Measurements from ENCODE around the gene KAT7. TPM values are rescaled to one million over a fixed set of nuclear protein-coding genes. Genes with fewer than 3 reads are reported as not detected.
A peak's percentile ranks its signal among the peaks of the same experiment; 100 is the strongest.

KAT7 gene
- total RNA-seq (2013): 37.6 TPM
- polyA plus RNA-seq (10 to 100 TPM; 17.5 to 28.1 (median 18.1) TPM), polyA minus RNA-seq (34.9 and 44.4 TPM in 2 replicates), total RNA-seq (30.7 to 96.0 (median 70.4) reads per million in 11 experiments)

DNA sequence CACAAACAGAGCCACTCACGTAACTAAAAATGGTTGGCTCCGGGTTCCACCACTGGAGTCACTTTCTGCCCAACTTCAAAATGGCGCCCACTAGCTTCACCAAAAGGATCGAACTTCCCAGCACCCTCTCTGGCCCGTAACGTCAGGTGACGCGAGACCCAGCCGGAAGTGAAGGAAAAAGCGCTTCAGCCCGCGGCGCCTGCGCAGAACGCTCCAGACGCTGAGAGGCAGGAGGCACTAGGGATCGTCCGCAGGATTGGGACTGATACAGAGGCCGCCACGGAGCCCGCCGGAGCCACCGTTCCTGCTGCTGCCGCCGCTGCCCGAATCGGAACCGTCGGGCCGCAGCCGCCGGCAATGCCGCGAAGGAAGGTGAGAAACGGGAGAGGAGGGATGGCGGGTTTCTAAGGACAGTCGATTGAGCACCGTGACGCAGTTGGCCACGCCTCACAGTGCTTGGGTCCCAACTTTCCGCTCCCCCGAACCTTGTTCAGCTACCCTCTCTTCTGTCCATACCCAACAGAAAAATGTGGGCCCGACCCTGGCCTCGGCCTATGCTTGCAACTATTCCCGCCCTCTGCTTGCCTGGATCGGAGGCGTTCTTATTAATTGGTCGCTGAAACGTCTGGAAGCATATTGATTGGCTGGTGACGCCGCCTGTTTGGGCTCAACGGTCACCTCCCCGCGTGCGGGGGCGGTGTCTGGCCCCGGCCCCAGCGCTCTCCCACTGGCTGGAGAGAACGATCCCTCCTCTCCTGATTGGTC lies at the start of gene KAT7:
KAT7 (plus strand) TSS at position 204 of the 765 bp plus-strand sequence; CDS start at position 358, 154 bp downstream.
- Histone ChIP-seq H4K20me1 (ENCODE audit: insufficient read depth, low read length) (peaks cover 46% of the 10 kb centered on the region), H3K36me3 (replicated peaks in 1 of 2; ENCODE audit: control insufficient read depth in 1 of 2, insufficient read depth in 2 of 2, low read length in 2 of 2) (peaks cover 21 to 37% of the 10 kb centered on the region in 2 donors), H3K4me1 (ENCODE audit: control insufficient read depth in 1 of 2, insufficient read depth in 2 of 2, low read length in 2 of 2) (peaks cover 21 to 27% of the 10 kb centered on the region in 2 donors), H3K9ac (ENCODE audit: insufficient read depth, low read length, poor library complexity, severe bottlenecking) (peak within 1 kb of the TSS; percentile 96), H3K27me3 (ENCODE audit: control insufficient read depth in 2 of 2, insufficient read depth in 2 of 2, low read length in 2 of 2) (no peaks in the 10 kb centered on the region), H3K4me3 (replicated peaks in 1 of 3; ENCODE audit: low read depth in 2 of 3, low read length in 3 of 3) (peak within 1 kb of the TSS; percentile 68 to 97 (median 96)), H3K27ac (ENCODE audit: low read depth in 1 of 2, low read length in 2 of 2) (peak within 1 kb of the TSS; percentile 87 to 99), H3K9me3 (replicated peaks in 1 of 2; ENCODE audit: control insufficient read depth in 1 of 2, insufficient read depth in 1 of 2, low read length in 2 of 2) (no peaks in the 10 kb centered on the region), H2AFZ (ENCODE audit: insufficient read depth, low read depth, low read length, poor library complexity, severe bottlenecking) (peak within 1 kb of the TSS; percentile 99), H3K4me2 (replicated peaks; ENCODE audit: extremely low read depth, low read length, poor library complexity, severe bottlenecking) (peak within 1 kb of the TSS; percentile 88), H3K79me2 (ENCODE audit: insufficient read depth, low read length) (peaks cover 52% of the 10 kb centered on the region)
- H3K27me3 Mint-ChIP-seq (ENCODE audit: low read depth in 3 of 3): peaks cover 0 to 1% (median 0%) of the 10 kb centered on the region in 3 donors
- peak within 1 kb of the TSS; percentile 96 to 99 (median 99) for H3K27ac Mint-ChIP-seq
- peaks cover 0 to 3% (median 0%) of the 10 kb centered on the region in 7 donors for H3K9me3 Mint-ChIP-seq
- H3K4me3 Mint-ChIP-seq: peak within 1 kb of the TSS; percentile 92 to 96
- peaks cover 28 to 38% of the 10 kb centered on the region in 2 donors for H3K36me3 Mint-ChIP-seq
- TF ChIP-seq, protein P1, sequence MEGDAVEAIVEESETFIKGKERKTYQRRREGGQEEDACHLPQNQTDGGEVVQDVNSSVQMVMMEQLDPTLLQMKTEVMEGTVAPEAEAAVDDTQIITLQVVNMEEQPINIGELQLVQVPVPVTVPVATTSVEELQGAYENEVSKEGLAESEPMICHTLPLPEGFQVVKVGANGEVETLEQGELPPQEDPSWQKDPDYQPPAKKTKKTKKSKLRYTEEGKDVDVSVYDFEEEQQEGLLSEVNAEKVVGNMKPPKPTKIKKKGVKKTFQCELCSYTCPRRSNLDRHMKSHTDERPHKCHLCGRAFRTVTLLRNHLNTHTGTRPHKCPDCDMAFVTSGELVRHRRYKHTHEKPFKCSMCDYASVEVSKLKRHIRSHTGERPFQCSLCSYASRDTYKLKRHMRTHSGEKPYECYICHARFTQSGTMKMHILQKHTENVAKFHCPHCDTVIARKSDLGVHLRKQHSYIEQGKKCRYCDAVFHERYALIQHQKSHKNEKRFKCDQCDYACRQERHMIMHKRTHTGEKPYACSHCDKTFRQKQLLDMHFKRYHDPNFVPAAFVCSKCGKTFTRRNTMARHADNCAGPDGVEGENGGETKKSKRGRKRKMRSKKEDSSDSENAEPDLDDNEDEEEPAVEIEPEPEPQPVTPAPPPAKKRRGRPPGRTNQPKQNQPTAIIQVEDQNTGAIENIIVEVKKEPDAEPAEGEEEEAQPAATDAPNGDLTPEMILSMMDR (IDR thresholded peaks at IDR 0.05): no peak
- peak; percentile 99 to 100 (median 99) for DNase-seq
- under 1% methylated on average over 55 of the region's 59 CpGs for WGBS (ENCODE audit: insufficient coverage)
- H3K4me1 Mint-ChIP-seq: peaks cover 29% of the 10 kb centered on the region
- intact Hi-C loops (cut with micrococcal nuclease): loop anchor here (2.0 to 5.0 kb wide), 3 partner anchors 80 to 371 kb away; no protein-coding TSS in a partner anchor

DNA sequence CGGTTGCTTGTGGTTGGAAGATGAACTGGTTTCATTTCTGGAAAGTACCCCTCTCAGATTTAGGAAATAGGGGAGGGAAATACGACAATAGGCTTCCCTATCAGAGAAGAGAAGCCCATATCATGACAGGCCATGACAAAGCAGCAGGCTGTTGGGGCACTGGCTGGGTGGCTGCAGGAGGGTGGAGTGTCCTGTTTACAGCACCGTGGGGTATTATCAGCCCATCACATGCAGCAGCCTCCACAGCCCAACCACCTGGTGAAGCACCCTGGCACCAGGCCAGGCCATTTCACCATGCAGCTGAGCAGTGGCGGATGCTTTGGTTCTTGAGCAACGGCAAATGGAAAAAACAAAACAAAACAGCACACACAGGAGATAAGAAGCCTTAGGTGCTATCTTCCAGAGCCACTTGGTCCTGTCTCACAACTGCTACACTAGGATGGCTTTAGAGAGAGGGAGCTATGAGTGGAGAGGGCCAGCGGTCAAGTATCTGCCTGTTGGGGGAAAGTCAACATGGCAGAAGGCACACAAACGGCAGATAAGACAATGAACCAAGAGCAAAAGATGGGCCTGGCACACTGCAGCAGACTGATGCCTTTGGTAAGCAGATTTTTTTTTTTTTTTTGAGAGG lies 48.7 kb upstream of the KAT7 start:
- 0% methylated on average over 3 of the region's 7 CpGs for WGBS (ENCODE audit: insufficient coverage)
- Histone ChIP-seq H4K20me1 (ENCODE audit: insufficient read depth, low read length) (no peaks in the 10 kb centered on the region), H3K27ac (ENCODE audit: low read depth in 1 of 2, low read length in 2 of 2) (peak overlapping the region; percentile 94 to 98), H3K9me3 (replicated peaks in 1 of 2; ENCODE audit: control insufficient read depth in 1 of 2, insufficient read depth in 1 of 2, low read length in 2 of 2) (no peaks in the 10 kb centered on the region), H3K4me3 (replicated peaks in 1 of 3; ENCODE audit: low read depth in 2 of 3, low read length in 3 of 3) (peak overlapping the region; percentile 29 to 60 (median 38)), H3K36me3 (replicated peaks in 1 of 2; ENCODE audit: control insufficient read depth in 1 of 2, insufficient read depth in 2 of 2, low read length in 2 of 2) (no peaks in the 10 kb centered on the region), H3K27me3 (ENCODE audit: control insufficient read depth in 2 of 2, insufficient read depth in 2 of 2, low read length in 2 of 2) (no peaks in the 10 kb centered on the region), H3K79me2 (ENCODE audit: insufficient read depth, low read length) (peaks cover 70% of the 10 kb centered on the region), H3K4me1 (ENCODE audit: control insufficient read depth in 1 of 2, insufficient read depth in 2 of 2, low read length in 2 of 2) (peaks cover 90 to 95% of the 10 kb centered on the region in 2 donors), H2AFZ (ENCODE audit: insufficient read depth, low read depth, low read length, poor library complexity, severe bottlenecking) (peak overlapping the region; percentile 66), H3K9ac (ENCODE audit: insufficient read depth, low read length, poor library complexity, severe bottlenecking) (peak overlapping the region; percentile 68), H3K4me2 (replicated peaks; ENCODE audit: extremely low read depth, low read length, poor library complexity, severe bottlenecking) (peak overlapping the region; percentile 75)
- Mint-ChIP-seq H3K27ac (peak overlapping the region; percentile 98 to 100 (median 99)), H3K36me3 (peaks cover 0 to 8% of the 10 kb centered on the region in 2 donors), H3K27me3 (ENCODE audit: low read depth in 3 of 3) (peaks cover 0 to 3% (median 2%) of the 10 kb centered on the region in 3 donors), H3K9me3 (no peaks in the 10 kb centered on the region), H3K4me1 (peaks cover 84% of the 10 kb centered on the region), H3K4me3 (peak overlapping the region; percentile 77 to 90)
- DNase-seq: peak; percentile 81 to 90 (median 89)
- intact Hi-C loops (cut with micrococcal nuclease): loop anchor here in 1 of 2 donors (2.0 to 5.0 kb wide), 2 partner anchors 25 to 32 kb away; partner anchors contain the start of genes FAM117A and SLC35B1
- TF ChIP-seq, protein P1 (IDR thresholded peaks at IDR 0.05): no peak

Data from CD14-positive monocyte (primary cell).